DND-41 (cell line): ENCODE data around the gene GPC5.

Experiments used
- EZH2 ChIP-seq: IDR thresholded peaks from 3 replicates; pipeline ENCODE4 v1.6.1; 2012; ENCODE audit warnings: borderline replicate concordance, low read depth, mild to moderate bottlenecking, moderate library complexity, low read length, inconsistent platforms; ENCODE audit not compliant: severe bottlenecking
- TF ChIP-seq, protein P1 (sequence below): IDR thresholded peaks from 2 replicates; pipeline ENCODE4 v1.5.1; 2012; ENCODE audit warnings: borderline replicate concordance, low read length, moderate library complexity, mild to moderate bottlenecking; ENCODE audit not compliant: poor library complexity, severe bottlenecking; ENCODE audit errors: extremely low read depth

DNA sequence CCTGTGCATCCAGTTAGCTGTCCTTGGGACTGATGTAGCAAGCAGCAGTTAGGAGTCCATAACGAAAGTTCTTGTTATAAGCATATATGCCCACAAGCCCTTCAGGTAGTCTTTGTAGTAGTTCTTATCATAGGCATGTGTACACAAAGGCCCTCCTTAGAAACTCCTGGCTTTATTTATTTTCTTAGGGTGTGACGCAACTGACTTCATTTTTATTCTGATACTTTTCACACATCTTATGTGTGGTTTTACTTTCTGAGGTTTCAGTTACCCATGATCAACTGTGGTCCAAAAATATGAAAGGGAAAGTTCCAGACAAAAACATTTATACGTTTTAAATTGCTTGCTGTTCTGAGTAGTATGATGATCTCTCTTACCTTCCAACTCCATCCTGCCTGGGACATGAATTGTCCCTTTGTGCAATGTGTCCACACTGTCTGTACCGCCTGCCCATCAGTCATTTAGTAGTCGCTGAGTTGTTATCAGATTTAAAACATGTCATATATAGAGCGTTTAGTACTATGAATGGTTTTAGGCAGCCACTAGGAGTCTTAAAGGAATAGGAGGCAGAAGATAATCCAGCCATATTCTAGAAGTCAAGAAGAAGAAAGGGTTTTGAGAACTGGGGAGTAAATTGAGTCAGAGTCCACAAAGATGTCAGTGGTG lies 19.4 kb downstream of the GPC5 start:
- TF ChIP-seq, protein P1, sequence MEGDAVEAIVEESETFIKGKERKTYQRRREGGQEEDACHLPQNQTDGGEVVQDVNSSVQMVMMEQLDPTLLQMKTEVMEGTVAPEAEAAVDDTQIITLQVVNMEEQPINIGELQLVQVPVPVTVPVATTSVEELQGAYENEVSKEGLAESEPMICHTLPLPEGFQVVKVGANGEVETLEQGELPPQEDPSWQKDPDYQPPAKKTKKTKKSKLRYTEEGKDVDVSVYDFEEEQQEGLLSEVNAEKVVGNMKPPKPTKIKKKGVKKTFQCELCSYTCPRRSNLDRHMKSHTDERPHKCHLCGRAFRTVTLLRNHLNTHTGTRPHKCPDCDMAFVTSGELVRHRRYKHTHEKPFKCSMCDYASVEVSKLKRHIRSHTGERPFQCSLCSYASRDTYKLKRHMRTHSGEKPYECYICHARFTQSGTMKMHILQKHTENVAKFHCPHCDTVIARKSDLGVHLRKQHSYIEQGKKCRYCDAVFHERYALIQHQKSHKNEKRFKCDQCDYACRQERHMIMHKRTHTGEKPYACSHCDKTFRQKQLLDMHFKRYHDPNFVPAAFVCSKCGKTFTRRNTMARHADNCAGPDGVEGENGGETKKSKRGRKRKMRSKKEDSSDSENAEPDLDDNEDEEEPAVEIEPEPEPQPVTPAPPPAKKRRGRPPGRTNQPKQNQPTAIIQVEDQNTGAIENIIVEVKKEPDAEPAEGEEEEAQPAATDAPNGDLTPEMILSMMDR: no peak
- no peak for TF ChIP-seq EZH2
